ENCODE results near the gene NCEH1. TPM values are rescaled to one million over a fixed set of nuclear protein-coding genes. Genes with fewer than 3 reads are reported as not detected.
A peak's percentile ranks its signal among the peaks of the same experiment; 100 is the strongest.
"Not testable (repeated sequence)": the region's sequence is repeated elsewhere in the genome, so short reads cannot be mapped to it uniquely, and the experiment has no call there.

NCEH1 gene
- total RNA-seq, 1 experiment from 2014 or later, result 11.5 TPM

GRCh38 chr3:172666181-172666872 lies 44.5 kb downstream of the NCEH1 start:
- Histone ChIP-seq H3K79me2 (ENCODE audit: insufficient read depth, low read length) (no peaks in the 10 kb centered on the region), H3K4me3 (replicated peaks in 1 of 2; ENCODE audit: low read depth in 1 of 2, low read length in 2 of 2) (no peak overlapping the region), H3K27ac (ENCODE audit: low read depth, low read length) (no peak overlapping the region), H3K9me2 (ENCODE audit: insufficient read depth) (no peaks in the 10 kb centered on the region), H3K9me3 (ENCODE audit: control insufficient read depth in 1 of 2, insufficient read depth in 1 of 2, low read depth in 1 of 2, low read length in 2 of 2) (no peaks in the 10 kb centered on the region), H3K9ac (ENCODE audit: low read length) (no peak overlapping the region), H3K36me3 (ENCODE audit: control insufficient read depth in 1 of 2, insufficient read depth in 2 of 2, low read length in 2 of 2) (no peaks in the 10 kb centered on the region), H3K4me2 (ENCODE audit: low read length) (no peak overlapping the region), H3K27me3 (ENCODE audit: insufficient read depth, low read length) (no peaks in the 10 kb centered on the region), H4K20me1 (ENCODE audit: insufficient read depth) (no peaks in the 10 kb centered on the region), H2AFZ (ENCODE audit: low read depth, low read length, poor library complexity, severe bottlenecking) (no peak overlapping the region), H3K4me1 (ENCODE audit: control insufficient read depth in 1 of 2, insufficient read depth in 2 of 2, low read length in 2 of 2) (peaks cover 0 to 9% of the 10 kb centered on the region in 2 experiments; a peak in 1 of 4 replicates)
- ATAC-seq, result peak; percentile 60
- ChIA-PET POLR2A (no interaction called here), CTCF (interaction anchor here (1.0 to 3.1 kb wide), 6 partner anchors 44 to 334 kb away, joined by 3 to 22 read pairs (median 4); partner anchors contain the start of gene NCEH1), RAD21 (ENCODE audit: low non-redundant PET in 1 of 2, low total read pairs in 2 of 2, uncharacterized antibody in 2 of 2, unreplicated experiment in 2 of 2) (interaction anchor here (0.6 to 1.1 kb wide), 3 partner anchors 15 to 125 kb away, joined by 3 read pairs; no protein-coding TSS in a partner anchor)
- DNase-seq (ENCODE audit: low read depth, low spot score), result no peak
- BruUV-seq (replicated peaks), result no TSS peak
- TF ChIP-seq RAD21 (IDR thresholded peaks at IDR 0.05; ENCODE audit: low read depth) (peak; percentile 40), MAX (IDR thresholded peaks at IDR 0.05) (no peak)
- TF ChIP-seq, protein P1, sequence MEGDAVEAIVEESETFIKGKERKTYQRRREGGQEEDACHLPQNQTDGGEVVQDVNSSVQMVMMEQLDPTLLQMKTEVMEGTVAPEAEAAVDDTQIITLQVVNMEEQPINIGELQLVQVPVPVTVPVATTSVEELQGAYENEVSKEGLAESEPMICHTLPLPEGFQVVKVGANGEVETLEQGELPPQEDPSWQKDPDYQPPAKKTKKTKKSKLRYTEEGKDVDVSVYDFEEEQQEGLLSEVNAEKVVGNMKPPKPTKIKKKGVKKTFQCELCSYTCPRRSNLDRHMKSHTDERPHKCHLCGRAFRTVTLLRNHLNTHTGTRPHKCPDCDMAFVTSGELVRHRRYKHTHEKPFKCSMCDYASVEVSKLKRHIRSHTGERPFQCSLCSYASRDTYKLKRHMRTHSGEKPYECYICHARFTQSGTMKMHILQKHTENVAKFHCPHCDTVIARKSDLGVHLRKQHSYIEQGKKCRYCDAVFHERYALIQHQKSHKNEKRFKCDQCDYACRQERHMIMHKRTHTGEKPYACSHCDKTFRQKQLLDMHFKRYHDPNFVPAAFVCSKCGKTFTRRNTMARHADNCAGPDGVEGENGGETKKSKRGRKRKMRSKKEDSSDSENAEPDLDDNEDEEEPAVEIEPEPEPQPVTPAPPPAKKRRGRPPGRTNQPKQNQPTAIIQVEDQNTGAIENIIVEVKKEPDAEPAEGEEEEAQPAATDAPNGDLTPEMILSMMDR (IDR thresholded peaks at IDR 0.05 in 2 of 3, conservative IDR thresholded peaks at IDR 0.05 in 1 of 3; ENCODE audit: borderline replicate concordance in 1 of 3, insufficient read depth in 1 of 3, low read depth in 2 of 3, low read length in 2 of 3), result peak; percentile 7 to 31 (median 21); a peak in 2 of 6 replicates
- intact Hi-C loops (cut with micrococcal nuclease), result loop anchor here (1.0 to 10.0 kb wide), 3 partner anchors 70 to 1022 kb away; no protein-coding TSS in a partner anchor

- H3K27ac ChIP-seq (ENCODE audit: low read depth, low read length); H3K4me1 ChIP-seq (ENCODE audit: control insufficient read depth in 1 of 2, insufficient read depth in 2 of 2, low read length in 2 of 2); POLR2A ChIA-PET; H3K4me3 ChIP-seq (replicated peaks in 1 of 2; ENCODE audit: low read depth in 1 of 2, low read length in 2 of 2); H3K9ac ChIP-seq (ENCODE audit: low read length); H3K9me3 ChIP-seq (ENCODE audit: control insufficient read depth in 1 of 2, insufficient read depth in 1 of 2, low read depth in 1 of 2, low read length in 2 of 2); H3K27me3 ChIP-seq (ENCODE audit: insufficient read depth, low read length); BruUV-seq (replicated peaks); H4K20me1 ChIP-seq (ENCODE audit: insufficient read depth); H3K36me3 ChIP-seq (ENCODE audit: control insufficient read depth in 1 of 2, insufficient read depth in 2 of 2, low read length in 2 of 2); H3K9me2 ChIP-seq (ENCODE audit: insufficient read depth); DNase-seq (ENCODE audit: low read depth, low spot score); H3K79me2 ChIP-seq (ENCODE audit: insufficient read depth, low read length); H2AFZ ChIP-seq (ENCODE audit: low read depth, low read length, poor library complexity, severe bottlenecking); H3K4me2 ChIP-seq (ENCODE audit: low read length); ATAC-seq: not testable (repeated sequence)
- CTCF ChIA-PET, result interaction anchor here (1.1 kb wide), 1 partner anchor 333 kb away, joined by 6 read pairs; no protein-coding TSS in a partner anchor
- RAD21 ChIA-PET (ENCODE audit: low non-redundant PET in 1 of 2, low total read pairs in 2 of 2, uncharacterized antibody in 2 of 2, unreplicated experiment in 2 of 2), result interaction anchor here in 1 of 2 experiments (0.6 kb wide), 1 partner anchor 14 kb away, joined by 3 read pairs; no protein-coding TSS in a partner anchor
- intact Hi-C loops (cut with micrococcal nuclease), result loop anchor here (10.0 kb wide), 1 partner anchor 1021 kb away; no protein-coding TSS in a partner anchor
Measured at GRCh38 chr3:172665510-172665909, 45.4 kb downstream of the NCEH1 start.

- CTCF ChIA-PET; BruUV-seq (replicated peaks); H3K27ac ChIP-seq (ENCODE audit: low read depth, low read length); RAD21 ChIA-PET (ENCODE audit: low non-redundant PET in 1 of 2, low total read pairs in 2 of 2, uncharacterized antibody in 2 of 2, unreplicated experiment in 2 of 2); H3K9me2 ChIP-seq (ENCODE audit: insufficient read depth); H3K4me2 ChIP-seq (ENCODE audit: low read length); POLR2A ChIA-PET; H3K9ac ChIP-seq (ENCODE audit: low read length); H3K36me3 ChIP-seq (ENCODE audit: control insufficient read depth in 1 of 2, insufficient read depth in 2 of 2, low read length in 2 of 2); H3K27me3 ChIP-seq (ENCODE audit: insufficient read depth, low read length); H3K4me3 ChIP-seq (replicated peaks in 1 of 2; ENCODE audit: low read depth in 1 of 2, low read length in 2 of 2); ATAC-seq; DNase-seq (ENCODE audit: low read depth, low spot score); H3K9me3 ChIP-seq (ENCODE audit: control insufficient read depth in 1 of 2, insufficient read depth in 1 of 2, low read depth in 1 of 2, low read length in 2 of 2); H2AFZ ChIP-seq (ENCODE audit: low read depth, low read length, poor library complexity, severe bottlenecking); H4K20me1 ChIP-seq (ENCODE audit: insufficient read depth): not testable (repeated sequence)
- peaks cover 23 to 30% of the 10 kb centered on the region in 2 experiments for H3K4me1 ChIP-seq (ENCODE audit: control insufficient read depth in 1 of 2, insufficient read depth in 2 of 2, low read length in 2 of 2)
- intact Hi-C loops (cut with micrococcal nuclease), result loop anchor here (10.0 kb wide), 1 partner anchor 1016 kb away; no protein-coding TSS in a partner anchor
- H3K79me2 ChIP-seq (ENCODE audit: insufficient read depth, low read length), result peaks cover 15% of the 10 kb centered on the region; the same call in 1 of the 2 replicates
Measured at GRCh38 chr3:172660421-172660820, 50.4 kb downstream of the NCEH1 start.

Measured in HCT116 (cell line).